Glutamatergic neuron (in vitro differentiated cells): ENCODE results near the gene UBAC1. TPM values are rescaled to one million over a fixed set of nuclear protein-coding genes. Genes with fewer than 3 reads are reported as not detected.

Experiments used
- DNase-seq: peaks from one replicate; pipeline ENCODE4 v3.0.0; 2022
- H3K27ac Mint-ChIP-seq: one replicate; pipeline ENCODE4 v1.8.0; 2020; ENCODE audit warnings: mild to moderate bottlenecking, mixed read lengths, inconsistent platforms; ENCODE audit not compliant: unreplicated experiment
- H3K27me3 Mint-ChIP-seq: one replicate; pipeline ENCODE4 v1.8.0; 2020; ENCODE audit warnings: mild to moderate bottlenecking, moderate library complexity, mixed read lengths, inconsistent platforms; ENCODE audit not compliant: unreplicated experiment
- H3K36me3 Mint-ChIP-seq: one replicate; pipeline ENCODE4 v1.8.0; 2020; ENCODE audit warnings: mild to moderate bottlenecking, mixed read lengths, inconsistent platforms; ENCODE audit not compliant: unreplicated experiment
- H3K4me1 Mint-ChIP-seq: one replicate; pipeline ENCODE4 v1.8.0; 2020; ENCODE audit warnings: mild to moderate bottlenecking, low read depth, mixed read lengths, inconsistent platforms; ENCODE audit not compliant: unreplicated experiment
- H3K4me3 Mint-ChIP-seq: one replicate; pipeline ENCODE4 v1.8.0; 2020; ENCODE audit warnings: mild to moderate bottlenecking, mixed read lengths, inconsistent platforms; ENCODE audit not compliant: unreplicated experiment
- H3K9me3 Mint-ChIP-seq: one replicate; pipeline ENCODE4 v1.8.0; 2020; ENCODE audit warnings: mild to moderate bottlenecking, moderate library complexity, mixed read lengths, inconsistent platforms; ENCODE audit not compliant: unreplicated experiment
- total RNA-seq: library from RNA; stranded (reverse); fragmentation: NEBNext Ultra II Directional; extraction: Animal tissue kit (Norgen Biotek cat#: 25700); gene quantifications from one replicate; pipeline ENCODE4 v1.2.1, GENCODE V29; 2021; ENCODE audit not compliant: unreplicated experiment
- TF ChIP-seq, protein P1 (sequence below): fragments of 200-600 bp; sonication (generic); IDR thresholded peaks from one replicate; pipeline ENCODE4 v1.5.0; 2021; ENCODE audit not compliant: partially characterized antibody, unreplicated experiment

UBAC1 gene
- total RNA-seq, 1 donor from 2014 or later: 48.4 TPM

DNA sequence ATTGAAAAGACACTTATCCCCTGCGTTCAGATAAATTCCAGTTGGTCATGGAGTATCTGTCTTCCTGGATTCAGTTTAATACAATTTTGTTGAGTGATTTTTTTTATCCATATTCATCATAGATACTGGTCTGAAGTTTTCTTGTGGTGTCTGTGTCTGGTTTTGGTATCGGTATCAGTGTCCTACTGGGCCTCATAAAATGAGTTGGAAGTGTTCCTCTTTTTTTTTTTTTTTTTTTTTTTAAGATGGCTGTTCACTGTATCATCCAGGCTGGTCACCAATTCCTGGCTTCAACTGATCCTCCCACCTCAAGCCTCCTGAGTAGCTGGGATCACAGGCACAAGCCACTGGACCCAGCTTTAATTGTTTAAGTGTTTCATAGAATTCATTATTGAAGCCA is 51.0 kb downstream of the UBAC1 start:
- Mint-ChIP-seq H3K4me3 (no peak overlapping the region), H3K36me3 (peaks cover 47% of the 10 kb centered on the region), H3K4me1 (peaks cover 13% of the 10 kb centered on the region), H3K9me3 (peaks cover 21% of the 10 kb centered on the region), H3K27ac (no peak overlapping the region), H3K27me3 (peaks cover 9% of the 10 kb centered on the region)
- TF ChIP-seq, protein P1, sequence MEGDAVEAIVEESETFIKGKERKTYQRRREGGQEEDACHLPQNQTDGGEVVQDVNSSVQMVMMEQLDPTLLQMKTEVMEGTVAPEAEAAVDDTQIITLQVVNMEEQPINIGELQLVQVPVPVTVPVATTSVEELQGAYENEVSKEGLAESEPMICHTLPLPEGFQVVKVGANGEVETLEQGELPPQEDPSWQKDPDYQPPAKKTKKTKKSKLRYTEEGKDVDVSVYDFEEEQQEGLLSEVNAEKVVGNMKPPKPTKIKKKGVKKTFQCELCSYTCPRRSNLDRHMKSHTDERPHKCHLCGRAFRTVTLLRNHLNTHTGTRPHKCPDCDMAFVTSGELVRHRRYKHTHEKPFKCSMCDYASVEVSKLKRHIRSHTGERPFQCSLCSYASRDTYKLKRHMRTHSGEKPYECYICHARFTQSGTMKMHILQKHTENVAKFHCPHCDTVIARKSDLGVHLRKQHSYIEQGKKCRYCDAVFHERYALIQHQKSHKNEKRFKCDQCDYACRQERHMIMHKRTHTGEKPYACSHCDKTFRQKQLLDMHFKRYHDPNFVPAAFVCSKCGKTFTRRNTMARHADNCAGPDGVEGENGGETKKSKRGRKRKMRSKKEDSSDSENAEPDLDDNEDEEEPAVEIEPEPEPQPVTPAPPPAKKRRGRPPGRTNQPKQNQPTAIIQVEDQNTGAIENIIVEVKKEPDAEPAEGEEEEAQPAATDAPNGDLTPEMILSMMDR: no peak
- DNase-seq: no peak

DNA sequence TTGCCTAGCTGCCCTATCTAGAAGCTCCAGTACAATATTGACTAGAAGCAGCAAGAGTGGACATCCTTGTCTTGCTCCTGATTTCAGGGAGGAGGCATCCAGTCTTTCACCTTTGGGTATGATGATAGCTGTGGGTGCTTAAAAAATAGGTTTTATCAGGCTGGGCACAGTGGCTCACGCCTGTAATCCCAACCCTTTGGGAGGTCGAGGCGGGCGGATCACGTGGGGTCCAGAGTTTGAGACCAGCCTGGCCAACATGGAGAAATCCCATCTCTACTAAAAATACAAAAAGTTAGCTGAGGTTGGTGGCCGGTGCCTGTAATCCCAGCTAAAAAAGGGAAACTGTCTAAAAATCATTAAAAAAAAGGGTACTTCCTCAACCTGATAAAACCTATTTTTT is 51.8 kb downstream of the UBAC1 start:
- Mint-ChIP-seq H3K27me3 (peaks cover 12% of the 10 kb centered on the region), H3K36me3 (peaks cover 40% of the 10 kb centered on the region), H3K4me1 (peaks cover 18% of the 10 kb centered on the region), H3K9me3 (peaks cover 21% of the 10 kb centered on the region), H3K4me3 (peak overlapping the region; percentile 87), H3K27ac (no peak overlapping the region)
- TF ChIP-seq, protein P1: no peak
- no peak for DNase-seq

DNA sequence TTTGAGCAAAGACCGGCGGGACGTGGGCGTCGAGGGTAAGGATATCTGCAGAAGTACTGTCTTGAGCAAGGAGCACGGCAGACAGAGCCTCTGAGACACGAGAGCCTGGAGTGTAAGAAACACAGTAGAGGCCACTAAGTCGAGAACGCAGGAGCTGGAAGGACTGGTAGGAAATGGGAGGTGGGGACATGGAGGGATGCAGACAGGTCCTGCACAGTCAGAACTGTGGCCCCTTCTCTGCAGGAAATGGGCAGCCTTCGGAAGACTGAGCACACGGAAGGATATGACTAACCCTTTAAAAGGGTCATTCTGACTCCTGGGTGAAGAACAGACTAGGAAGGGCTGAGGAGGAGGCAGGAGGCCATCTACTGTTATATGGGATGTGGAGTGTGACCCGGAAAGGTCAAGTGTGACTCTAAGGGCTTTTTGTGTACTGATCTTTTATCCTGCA is 52.4 kb downstream of the UBAC1 start:
- Mint-ChIP-seq H3K27me3 (peaks cover 12% of the 10 kb centered on the region), H3K4me3 (peak overlapping the region; percentile 87), H3K9me3 (peaks cover 24% of the 10 kb centered on the region), H3K27ac (peak overlapping the region; percentile 56), H3K4me1 (peaks cover 20% of the 10 kb centered on the region), H3K36me3 (peaks cover 37% of the 10 kb centered on the region)
- no peak for DNase-seq
- TF ChIP-seq, protein P1: no peak

DNA sequence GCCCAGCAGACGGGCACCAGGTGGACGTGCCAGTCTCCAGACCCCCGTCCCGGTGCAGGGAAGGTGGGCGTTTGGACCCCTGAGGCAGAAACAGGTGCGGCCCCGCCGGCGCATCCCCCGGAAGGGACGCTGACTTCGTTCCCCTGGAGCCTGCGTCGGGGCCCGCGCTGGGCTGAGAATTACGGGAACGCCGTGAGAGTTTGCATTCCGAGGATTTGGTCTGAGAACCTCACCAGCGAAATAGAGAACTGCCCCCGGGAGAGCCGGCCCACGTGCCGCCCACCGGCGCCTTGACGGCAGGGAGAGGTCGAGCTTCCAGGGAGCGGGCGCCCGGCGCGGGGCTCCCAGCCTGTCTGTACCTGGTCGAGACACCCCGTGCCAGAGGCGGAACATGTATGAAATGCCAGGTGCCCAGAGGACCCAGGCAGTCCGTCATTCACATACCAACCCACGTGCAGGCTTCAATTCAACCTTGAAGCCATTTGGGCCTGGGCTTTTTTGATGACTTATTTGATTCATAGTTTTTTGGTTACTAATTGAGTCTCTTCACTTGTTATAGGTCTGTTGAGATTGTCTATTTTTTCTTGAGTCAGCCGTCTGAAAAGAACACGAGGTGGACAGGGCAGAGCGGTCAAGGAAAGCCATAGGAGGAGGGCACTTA is 53.0 kb downstream of the UBAC1 start:
- H3K27ac Mint-ChIP-seq: peak overlapping the region; percentile 56
- peaks cover 12% of the 10 kb centered on the region for H3K27me3 Mint-ChIP-seq
- H3K4me3 Mint-ChIP-seq: peak overlapping the region; percentile 87
- H3K9me3 Mint-ChIP-seq: peaks cover 26% of the 10 kb centered on the region
- TF ChIP-seq, protein P1: no peak
- peaks cover 32% of the 10 kb centered on the region for H3K36me3 Mint-ChIP-seq
- H3K4me1 Mint-ChIP-seq: peaks cover 26% of the 10 kb centered on the region
- no peak for DNase-seq

DNA sequence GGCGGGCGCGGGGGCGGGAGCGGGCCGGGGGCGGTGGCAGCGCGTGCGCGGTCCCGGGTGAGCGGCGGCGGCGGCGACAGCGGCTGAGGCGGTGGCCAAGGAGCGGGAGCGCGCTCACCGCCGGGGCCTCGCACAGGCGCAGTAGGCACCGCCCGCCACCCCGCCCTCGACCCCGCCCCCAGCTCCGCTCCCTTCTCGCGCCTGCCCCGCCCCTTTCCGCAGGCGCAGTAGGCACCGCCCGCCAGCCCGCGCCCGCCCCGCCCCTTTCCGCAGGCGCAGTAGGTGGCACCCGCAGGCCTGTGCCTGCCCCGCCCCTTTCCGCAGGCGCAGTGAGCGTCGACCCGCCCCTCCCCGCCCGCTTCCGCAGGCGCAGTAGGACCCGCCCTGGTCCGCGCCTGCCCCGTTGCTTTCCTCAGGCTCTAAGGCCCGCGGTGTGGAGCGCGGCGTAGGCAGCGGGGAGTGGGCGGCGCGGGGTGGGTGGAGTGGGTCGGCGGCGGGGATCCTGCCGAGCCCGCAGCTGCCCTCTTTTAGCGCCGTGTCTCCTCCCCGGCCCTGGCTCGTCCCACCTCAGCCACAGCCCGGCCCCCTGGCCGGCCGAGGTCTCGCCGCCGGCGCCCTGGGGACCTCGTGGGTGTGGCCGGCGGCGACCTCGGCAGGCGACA is 53.6 kb downstream of the UBAC1 start, which contains the start of gene CAMSAP1:
Gene CAMSAP1, minus strand, starts transcription at position 116 of the 662 bp plus-strand sequence. CDS start 387 bp downstream, outside the sequence.
- Mint-ChIP-seq H3K9me3 (peaks cover 26% of the 10 kb centered on the region), H3K27ac (peak within 1 kb of the TSS; percentile 96), H3K27me3 (peaks cover 12% of the 10 kb centered on the region), H3K4me1 (peaks cover 32% of the 10 kb centered on the region), H3K4me3 (peak within 1 kb of the TSS; percentile 92), H3K36me3 (peaks cover 31% of the 10 kb centered on the region)
- TF ChIP-seq, protein P1: no peak
- peak; percentile 97 for DNase-seq
